NB4 (cell line): ENCODE measurements around the gene ADTRP.

ENCODE experiments used
- DNase-seq: peaks from one replicate; pipeline ENCODE4 v3.0.0; 2010; ENCODE audit warnings: low read depth
- H3K4me3 ChIP-seq: one replicate; pipeline ENCODE4 v1.5.1; 2011; ENCODE audit warnings: mild to moderate bottlenecking, low read depth, low read length, moderate library complexity
- MYC ChIP-seq: IDR thresholded peaks from 2 replicates; pipeline ENCODE4 v1.6.1; 2011; ENCODE audit warnings: low read depth, low read length
- POLR2A ChIP-seq: IDR thresholded peaks from 2 replicates; pipeline ENCODE4 v1.6.1; 2011; ENCODE audit warnings: mild to moderate bottlenecking; ENCODE audit not compliant: insufficient read length; ENCODE audit errors: extremely low read depth
- TF ChIP-seq, protein P1 (sequence below): IDR thresholded peaks from 2 replicates; pipeline ENCODE4 v1.6.1; 2011; ENCODE audit warnings: low read depth, low read length
- TF ChIP-seq, protein P2 (sequence below): IDR thresholded peaks from one replicate; pipeline ENCODE4 v1.5.1; 2012; ENCODE audit warnings: low read depth, low read length

The ADTRP gene

DNA sequence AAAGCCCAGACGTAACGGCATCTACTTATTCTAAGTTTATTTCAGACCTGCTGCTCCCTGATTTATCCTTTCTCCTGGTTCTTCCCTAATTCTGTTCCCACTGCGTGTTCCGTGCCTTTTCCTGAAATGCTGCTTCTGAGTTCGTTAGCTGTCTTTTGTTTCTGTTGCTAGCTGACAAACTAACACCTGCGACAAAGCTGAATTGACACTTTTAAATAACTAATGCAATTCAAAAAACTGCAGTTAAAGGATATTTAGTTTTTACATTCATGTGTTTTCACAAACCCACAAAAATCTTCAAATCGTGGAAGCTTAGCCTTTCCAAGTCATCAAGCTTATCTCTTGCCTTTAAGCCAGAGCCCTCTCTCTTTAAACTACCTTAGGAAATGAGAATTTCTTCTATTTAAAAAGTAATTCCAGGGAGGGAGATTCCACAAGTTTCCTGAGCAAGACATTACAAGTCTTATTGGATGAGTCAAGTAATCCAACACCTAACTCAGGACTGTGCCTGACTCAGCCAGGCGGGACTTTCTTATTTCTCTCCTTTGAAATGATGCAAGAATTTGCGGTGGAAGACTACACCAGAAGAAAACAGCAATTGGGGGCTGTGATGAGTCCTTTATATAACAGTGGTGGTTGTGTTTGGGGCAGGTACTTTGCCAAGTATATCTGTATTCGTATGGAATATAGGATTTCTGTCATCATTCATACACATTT lies 6.3 kb downstream of the ADTRP start:
- H3K4me3 ChIP-seq, result no peak overlapping the region
- peak; percentile 75 for DNase-seq
- TF ChIP-seq, protein P1, sequence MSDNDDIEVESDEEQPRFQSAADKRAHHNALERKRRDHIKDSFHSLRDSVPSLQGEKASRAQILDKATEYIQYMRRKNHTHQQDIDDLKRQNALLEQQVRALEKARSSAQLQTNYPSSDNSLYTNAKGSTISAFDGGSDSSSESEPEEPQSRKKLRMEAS, result no peak
- TF ChIP-seq, protein P2, sequence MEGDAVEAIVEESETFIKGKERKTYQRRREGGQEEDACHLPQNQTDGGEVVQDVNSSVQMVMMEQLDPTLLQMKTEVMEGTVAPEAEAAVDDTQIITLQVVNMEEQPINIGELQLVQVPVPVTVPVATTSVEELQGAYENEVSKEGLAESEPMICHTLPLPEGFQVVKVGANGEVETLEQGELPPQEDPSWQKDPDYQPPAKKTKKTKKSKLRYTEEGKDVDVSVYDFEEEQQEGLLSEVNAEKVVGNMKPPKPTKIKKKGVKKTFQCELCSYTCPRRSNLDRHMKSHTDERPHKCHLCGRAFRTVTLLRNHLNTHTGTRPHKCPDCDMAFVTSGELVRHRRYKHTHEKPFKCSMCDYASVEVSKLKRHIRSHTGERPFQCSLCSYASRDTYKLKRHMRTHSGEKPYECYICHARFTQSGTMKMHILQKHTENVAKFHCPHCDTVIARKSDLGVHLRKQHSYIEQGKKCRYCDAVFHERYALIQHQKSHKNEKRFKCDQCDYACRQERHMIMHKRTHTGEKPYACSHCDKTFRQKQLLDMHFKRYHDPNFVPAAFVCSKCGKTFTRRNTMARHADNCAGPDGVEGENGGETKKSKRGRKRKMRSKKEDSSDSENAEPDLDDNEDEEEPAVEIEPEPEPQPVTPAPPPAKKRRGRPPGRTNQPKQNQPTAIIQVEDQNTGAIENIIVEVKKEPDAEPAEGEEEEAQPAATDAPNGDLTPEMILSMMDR, result no peak
- TF ChIP-seq POLR2A (no peak), MYC (no peak)

DNA sequence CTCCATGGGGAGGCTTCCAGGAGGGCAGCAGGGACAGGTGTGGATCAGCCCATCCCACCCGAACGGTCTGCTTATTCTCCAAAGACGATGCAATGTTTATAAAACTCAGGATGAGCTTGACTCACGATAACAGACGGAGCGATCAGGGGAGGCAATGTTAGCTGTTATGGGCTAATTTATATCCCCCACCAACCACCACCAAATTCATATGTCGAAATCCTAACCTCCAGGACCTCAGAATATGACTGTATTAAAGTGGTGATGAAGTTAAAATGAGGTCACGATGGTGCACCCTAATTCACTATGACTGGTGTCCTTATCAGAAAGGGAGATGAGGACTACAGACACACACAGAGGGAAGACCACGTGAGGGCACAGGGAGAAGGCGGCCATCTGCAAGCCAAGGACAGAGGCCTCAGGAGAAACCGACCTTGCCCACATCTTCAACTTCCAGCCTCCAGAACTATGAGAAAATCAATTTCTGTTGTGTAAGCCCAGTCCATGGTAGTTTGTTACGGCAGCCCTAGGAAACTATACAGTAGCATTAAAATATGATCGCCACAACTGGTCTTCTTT lies 7.0 kb downstream of the ADTRP start:
- H3K4me3 ChIP-seq, result no peak overlapping the region
- TF ChIP-seq, protein P1, result no peak
- peak; percentile 76 for DNase-seq

DNA sequence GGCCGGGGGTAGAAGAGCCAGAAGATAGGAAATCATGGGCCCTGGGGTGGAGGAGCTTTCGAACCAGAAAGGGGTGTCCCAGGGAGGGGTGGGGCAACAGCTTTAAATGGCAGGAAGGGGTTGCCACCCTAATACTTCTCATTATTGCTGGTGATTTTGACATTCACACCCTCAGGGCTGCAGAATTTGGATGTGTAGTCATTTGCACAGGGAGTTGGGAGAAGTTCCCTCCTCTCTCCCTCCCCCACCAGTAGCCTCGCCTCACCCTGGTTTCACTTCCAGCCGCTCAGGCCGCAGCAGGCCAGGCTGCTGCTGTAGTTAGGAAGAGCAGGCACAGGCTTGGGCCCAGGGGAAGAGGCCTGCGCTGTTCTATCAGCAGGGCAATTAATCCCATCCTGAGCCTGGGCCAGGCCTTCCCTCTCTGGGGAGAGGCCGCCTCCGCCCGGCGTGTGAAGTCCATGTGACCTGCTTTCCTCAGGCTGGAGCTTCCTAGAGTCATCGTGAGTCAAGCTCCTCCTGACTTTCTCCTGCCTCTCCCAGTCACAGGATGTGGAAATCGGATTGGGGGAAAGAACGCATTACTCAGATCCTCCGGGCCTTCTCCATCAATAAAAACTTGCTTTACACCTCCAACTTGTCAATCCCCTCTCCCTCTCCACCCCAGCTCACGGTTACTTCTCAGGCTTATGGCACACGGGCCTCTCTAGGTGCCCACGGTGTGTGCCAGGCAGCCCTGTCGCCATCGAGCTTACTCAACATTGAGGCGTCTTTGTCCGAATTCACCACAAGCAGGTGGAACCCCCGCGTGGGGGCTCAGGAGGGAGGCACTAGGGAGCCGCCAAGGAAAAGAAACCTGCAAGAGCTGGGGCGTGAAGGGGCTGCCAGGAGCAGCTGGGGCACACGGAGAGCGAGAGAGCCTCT lies 7.8 kb downstream of the ADTRP start:
- peak; percentile 86 for DNase-seq
- no peak for TF ChIP-seq POLR2A
- TF ChIP-seq MYC, result no peak
- TF ChIP-seq, protein P1, result no peak
- TF ChIP-seq, protein P2, result no peak
- no peak overlapping the region for H3K4me3 ChIP-seq

DNA sequence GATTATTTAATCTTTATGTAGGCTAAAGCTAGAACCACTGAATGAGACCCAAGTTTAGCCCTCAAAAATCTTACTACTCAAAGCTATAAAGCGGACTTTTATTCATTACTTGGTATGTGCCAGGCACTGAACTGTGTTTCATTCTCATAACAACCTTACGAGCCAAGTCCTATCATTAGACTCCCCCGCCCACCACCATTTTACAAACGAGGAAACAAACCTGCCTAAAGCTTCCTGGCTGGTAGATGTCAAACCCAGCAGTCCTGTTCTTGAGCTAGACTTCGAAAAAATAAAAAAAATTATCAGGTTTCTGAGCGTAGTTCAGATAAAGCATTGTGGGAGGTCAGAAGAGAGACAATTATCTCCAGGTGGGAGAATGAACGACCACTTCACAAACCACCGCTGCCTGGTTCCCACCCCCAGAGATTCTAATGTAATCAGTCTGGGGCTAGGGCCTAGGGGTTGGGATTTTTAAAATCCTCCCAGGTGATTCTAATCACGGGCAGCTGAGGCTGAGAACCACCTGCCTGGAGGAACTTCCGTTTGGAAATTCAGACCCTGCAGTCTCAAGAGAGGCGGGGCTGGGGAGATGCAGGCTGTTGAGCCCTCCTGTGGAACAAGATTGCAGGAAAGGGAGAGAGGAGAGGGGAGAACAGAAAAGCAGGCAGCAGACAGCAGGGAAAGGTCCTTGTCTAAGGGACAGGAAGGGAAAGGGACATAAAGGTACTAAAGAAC lies 8.6 kb downstream of the ADTRP start:
- H3K4me3 ChIP-seq, result no peak overlapping the region
- TF ChIP-seq, protein P2, result no peak
- no peak for TF ChIP-seq MYC
- TF ChIP-seq, protein P1, result no peak
- TF ChIP-seq POLR2A, result no peak
- DNase-seq, result peak; percentile 38

DNA sequence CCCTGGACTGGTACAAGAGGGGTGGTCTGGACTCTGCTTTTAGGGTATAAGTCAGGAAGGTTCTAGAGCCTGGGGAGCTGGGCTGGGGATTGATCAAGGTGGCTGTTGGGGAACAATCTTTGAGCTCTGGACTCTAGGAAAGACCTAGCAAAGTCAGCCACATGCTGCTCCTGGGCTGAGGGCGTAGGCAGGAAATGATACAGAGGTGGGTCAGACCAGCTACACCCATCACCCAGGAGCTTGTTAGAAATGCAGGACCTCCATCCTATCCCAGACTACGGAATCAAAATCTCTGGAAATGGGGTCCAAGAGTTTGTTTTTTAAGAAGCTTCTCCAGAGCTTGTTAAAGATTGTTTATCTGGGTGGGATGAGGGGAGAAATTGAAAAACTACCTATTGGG lies 9.4 kb downstream of the ADTRP start:
- H3K4me3 ChIP-seq, result no peak overlapping the region
- TF ChIP-seq, protein P2, result no peak
- TF ChIP-seq MYC, result no peak
- TF ChIP-seq, protein P1, result no peak
- TF ChIP-seq POLR2A, result no peak
- DNase-seq, result no peak
